ENCODE results near the gene CREB3L2. TPM values are rescaled to one million over a fixed set of nuclear protein-coding genes. Genes with fewer than 3 reads are reported as not detected.

The CREB3L2 gene
- total and polyA plus RNA-seq, 2 experiments from 2014 or later, result 37.6 to 38.3 TPM

- H2AFZ ChIP-seq, result no peak overlapping the region
- H3K36me3 ChIP-seq (replicated peaks; ENCODE audit: insufficient read depth, low read depth), result no peaks in the 10 kb centered on the region
- no peak overlapping the region for H3K4me3 ChIP-seq
- H3K79me2 ChIP-seq, result no peaks in the 10 kb centered on the region
- H3K27ac ChIP-seq, result peak overlapping the region; percentile 72
- WGBS (ENCODE audit: low lambda C conversion rate, missing lambda C conversion rate), result 48% methylated on average over 2 of the region's 2 CpGs
- no peak overlapping the region for H3K4me2 ChIP-seq
- peaks cover 6% of the 10 kb centered on the region for H3K4me1 ChIP-seq (ENCODE audit: insufficient read depth)
- no peaks in the 10 kb centered on the region for H3K9me2 ChIP-seq (replicated peaks; ENCODE audit: insufficient read depth)
- H4K20me1 ChIP-seq (ENCODE audit: insufficient read depth, poor library complexity, severe bottlenecking), result no peaks in the 10 kb centered on the region
- no peak for TF ChIP-seq EZH2 (IDR thresholded peaks at IDR 0.05; ENCODE audit: borderline replicate concordance)
- no peak for TF ChIP-seq CTCF (IDR thresholded peaks at IDR 0.05; ENCODE audit: poor library complexity)
- no peak for TF ChIP-seq EZH2phosphoT487 (IDR thresholded peaks at IDR 0.05; ENCODE audit: low read depth, severe bottlenecking, unreplicated experiment)
- peak; percentile 21 for DNase-seq (ENCODE audit: low spot score)
- H3K27me3 ChIP-seq, result no peaks in the 10 kb centered on the region
- peaks cover under 1% of the 10 kb centered on the region for H3K9me3 ChIP-seq (ENCODE audit: low read depth)
Measured at GRCh38 chr7:138029941-138030340, 28.1 kb upstream of the CREB3L2 start.

GRCh38 chr7:138029126-138029525, 27.2 kb upstream of the CREB3L2 start:
- WGBS (ENCODE audit: low lambda C conversion rate, missing lambda C conversion rate), result 84% methylated on average over 4 of the region's 4 CpGs
- H3K4me2 ChIP-seq, result no peak overlapping the region
- no peaks in the 10 kb centered on the region for H4K20me1 ChIP-seq (ENCODE audit: insufficient read depth, poor library complexity, severe bottlenecking)
- H2AFZ ChIP-seq, result no peak overlapping the region
- H3K27ac ChIP-seq, result peak overlapping the region; percentile 45
- H3K36me3 ChIP-seq (replicated peaks; ENCODE audit: insufficient read depth, low read depth), result no peaks in the 10 kb centered on the region
- peaks cover 6% of the 10 kb centered on the region for H3K4me1 ChIP-seq (ENCODE audit: insufficient read depth)
- no peaks in the 10 kb centered on the region for H3K79me2 ChIP-seq
- TF ChIP-seq EZH2phosphoT487 (IDR thresholded peaks at IDR 0.05; ENCODE audit: low read depth, severe bottlenecking, unreplicated experiment), result no peak
- TF ChIP-seq EZH2 (IDR thresholded peaks at IDR 0.05; ENCODE audit: borderline replicate concordance), result no peak
- no peak for TF ChIP-seq CTCF (IDR thresholded peaks at IDR 0.05; ENCODE audit: poor library complexity)
- H3K9me3 ChIP-seq (ENCODE audit: low read depth), result peaks cover 9% of the 10 kb centered on the region
- H3K4me3 ChIP-seq, result no peak overlapping the region
- no peaks in the 10 kb centered on the region for H3K9me2 ChIP-seq (replicated peaks; ENCODE audit: insufficient read depth)
- no peak for DNase-seq (ENCODE audit: low spot score)
- no peaks in the 10 kb centered on the region for H3K27me3 ChIP-seq

- Histone ChIP-seq H3K27ac (no peak overlapping the region), H3K4me3 (no peak overlapping the region), H4K20me1 (ENCODE audit: insufficient read depth, poor library complexity, severe bottlenecking) (no peaks in the 10 kb centered on the region), H3K9me2 (replicated peaks; ENCODE audit: insufficient read depth) (no peaks in the 10 kb centered on the region), H3K9me3 (ENCODE audit: low read depth) (peaks cover 11% of the 10 kb centered on the region), H3K36me3 (replicated peaks; ENCODE audit: insufficient read depth, low read depth) (no peaks in the 10 kb centered on the region), H3K27me3 (no peaks in the 10 kb centered on the region), H3K4me2 (no peak overlapping the region), H3K4me1 (ENCODE audit: insufficient read depth) (peaks cover 6% of the 10 kb centered on the region), H3K79me2 (no peaks in the 10 kb centered on the region), H2AFZ (no peak overlapping the region)
- no peak for DNase-seq (ENCODE audit: low spot score)
- WGBS (ENCODE audit: low lambda C conversion rate, missing lambda C conversion rate), result 51% methylated on average over 2 of the region's 2 CpGs
- no peak for TF ChIP-seq EZH2 (IDR thresholded peaks at IDR 0.05; ENCODE audit: borderline replicate concordance)
- no peak for TF ChIP-seq CTCF (IDR thresholded peaks at IDR 0.05; ENCODE audit: poor library complexity)
- no peak for TF ChIP-seq EZH2phosphoT487 (IDR thresholded peaks at IDR 0.05; ENCODE audit: low read depth, severe bottlenecking, unreplicated experiment)
Measured at GRCh38 chr7:138027100-138027499, 25.2 kb upstream of the CREB3L2 start.

All from hepatocyte (in vitro differentiated cells).